ENCODE results near the gene NBPF6. TPM values are rescaled to one million over a fixed set of nuclear protein-coding genes. Genes with fewer than 3 reads are reported as not detected.
"Not testable (repeated sequence)": the region's sequence is repeated elsewhere in the genome, so short reads cannot be mapped to it uniquely, and the experiment has no call there.

Gene NBPF6
- total and polyA plus RNA-seq, 10 of the 15 experiments (the other 5 are each of a cell fraction or from before 2014, with no cell fraction given): not detected

- H3K4me3 ChIP-seq; CTCF ChIA-PET; in situ Hi-C loops (cut with MboI); H3K27me3 ChIP-seq (replicated peaks in 1 of 2; ENCODE audit: control insufficient read depth in 2 of 2, insufficient read depth in 2 of 2, low read length in 1 of 2); intact Hi-C loops (cut with micrococcal nuclease; ENCODE audit: unreplicated experiment); H2AFZ ChIP-seq (ENCODE audit: control insufficient read depth, low read depth, low read length); ATAC-seq; H3K4me2 ChIP-seq (ENCODE audit: control insufficient read depth, insufficient read depth); H3K79me2 ChIP-seq (ENCODE audit: control insufficient read depth, insufficient read depth, low read length); H4K20me1 ChIP-seq (ENCODE audit: control insufficient read depth, insufficient read depth); SMC1A ChIA-PET (ENCODE audit: uncharacterized antibody, unreplicated experiment); DNase-seq (ENCODE audit: low read depth, low spot score); H3K9ac ChIP-seq (ENCODE audit: control insufficient read depth, insufficient read depth, low read length); H3K27ac ChIP-seq (ENCODE audit: control insufficient read depth, insufficient read depth); FAIRE-seq; H3K36me3 ChIP-seq (ENCODE audit: control insufficient read depth in 2 of 2, insufficient read depth in 2 of 2, low read length in 1 of 2); H3K4me1 ChIP-seq (ENCODE audit: control insufficient read depth, insufficient read depth, low read length); POLR2A ChIA-PET; RAD21 ChIA-PET (ENCODE audit: unreplicated experiment); H3K9me3 ChIP-seq (replicated peaks; ENCODE audit: control insufficient read depth, insufficient read depth, low read length); BruUV-seq (replicated peaks): not testable (repeated sequence)
- WGBS (ENCODE audit: insufficient coverage, insufficient replicate concordance, low lambda C conversion rate, missing lambda C conversion rate): 58% methylated on average over 11 of the region's 11 CpGs
Measured at GRCh38 chr1:108486707-108487106, 36.6 kb downstream of the NBPF6 start.

- H3K79me2 ChIP-seq (ENCODE audit: control insufficient read depth, insufficient read depth, low read length); H4K20me1 ChIP-seq (ENCODE audit: control insufficient read depth, insufficient read depth); H3K4me3 ChIP-seq; H3K4me1 ChIP-seq (ENCODE audit: control insufficient read depth, insufficient read depth, low read length); H3K36me3 ChIP-seq (ENCODE audit: control insufficient read depth in 2 of 2, insufficient read depth in 2 of 2, low read length in 1 of 2); CTCF ChIA-PET; RAD21 ChIA-PET (ENCODE audit: unreplicated experiment); SMC1A ChIA-PET (ENCODE audit: uncharacterized antibody, unreplicated experiment); H3K4me2 ChIP-seq (ENCODE audit: control insufficient read depth, insufficient read depth); H3K27me3 ChIP-seq (replicated peaks in 1 of 2; ENCODE audit: control insufficient read depth in 2 of 2, insufficient read depth in 2 of 2, low read length in 1 of 2); FAIRE-seq; intact Hi-C loops (cut with micrococcal nuclease; ENCODE audit: unreplicated experiment); POLR2A ChIA-PET; H2AFZ ChIP-seq (ENCODE audit: control insufficient read depth, low read depth, low read length); DNase-seq (ENCODE audit: low read depth, low spot score); BruUV-seq (replicated peaks); ATAC-seq; H3K27ac ChIP-seq (ENCODE audit: control insufficient read depth, insufficient read depth); in situ Hi-C loops (cut with MboI); H3K9me3 ChIP-seq (replicated peaks; ENCODE audit: control insufficient read depth, insufficient read depth, low read length); H3K9ac ChIP-seq (ENCODE audit: control insufficient read depth, insufficient read depth, low read length): not testable (repeated sequence)
- WGBS (ENCODE audit: insufficient coverage, insufficient replicate concordance, low lambda C conversion rate, missing lambda C conversion rate): 33% methylated on average over 1 of the region's 1 CpG
Measured at GRCh38 chr1:108495008-108495407, 44.9 kb downstream of the NBPF6 start.

DNA sequence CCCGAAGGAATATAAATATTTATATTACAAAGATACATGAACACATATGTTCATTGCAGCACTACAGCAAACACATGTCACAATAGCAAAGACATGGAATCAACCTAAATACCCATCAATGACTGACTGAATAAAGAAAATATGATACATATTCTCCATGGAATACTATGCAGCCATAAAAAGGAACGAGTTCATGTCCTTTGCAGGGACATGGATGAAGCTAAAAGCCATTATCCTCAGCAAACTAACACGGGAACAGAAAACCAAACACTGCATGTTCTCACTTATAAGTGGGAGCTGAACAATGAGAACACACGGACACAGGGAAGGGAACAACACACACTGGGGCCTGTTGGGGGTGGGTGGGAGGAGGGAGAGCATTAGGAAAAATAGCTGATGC is 46.7 kb downstream of the NBPF6 start:
- H3K4me1 ChIP-seq (ENCODE audit: control insufficient read depth, insufficient read depth, low read length); H3K36me3 ChIP-seq (ENCODE audit: control insufficient read depth in 2 of 2, insufficient read depth in 2 of 2, low read length in 1 of 2); H3K79me2 ChIP-seq (ENCODE audit: control insufficient read depth, insufficient read depth, low read length); RAD21 ChIA-PET (ENCODE audit: unreplicated experiment); CTCF ChIA-PET; H3K27ac ChIP-seq (ENCODE audit: control insufficient read depth, insufficient read depth); H3K27me3 ChIP-seq (replicated peaks in 1 of 2; ENCODE audit: control insufficient read depth in 2 of 2, insufficient read depth in 2 of 2, low read length in 1 of 2); H3K9ac ChIP-seq (ENCODE audit: control insufficient read depth, insufficient read depth, low read length); intact Hi-C loops (cut with micrococcal nuclease; ENCODE audit: unreplicated experiment); H4K20me1 ChIP-seq (ENCODE audit: control insufficient read depth, insufficient read depth); H3K4me3 ChIP-seq; POLR2A ChIA-PET; BruUV-seq (replicated peaks); ATAC-seq; H3K4me2 ChIP-seq (ENCODE audit: control insufficient read depth, insufficient read depth); H2AFZ ChIP-seq (ENCODE audit: control insufficient read depth, low read depth, low read length); FAIRE-seq; in situ Hi-C loops (cut with MboI); H3K9me3 ChIP-seq (replicated peaks; ENCODE audit: control insufficient read depth, insufficient read depth, low read length); DNase-seq (ENCODE audit: low read depth, low spot score): not testable (repeated sequence)
- WGBS (ENCODE audit: insufficient coverage, insufficient replicate concordance, low lambda C conversion rate, missing lambda C conversion rate): 32% methylated on average over 4 of the region's 4 CpGs
- SMC1A ChIA-PET (ENCODE audit: uncharacterized antibody, unreplicated experiment): interaction anchor here (1.3 kb wide), 1 partner anchor 64 kb away, joined by 3 read pairs; no protein-coding TSS in a partner anchor
